Measurements from ENCODE around the gene TNS3.

- no peak for TF ChIP-seq EZH2 (IDR thresholded peaks at IDR 0.05)
- no peak for TF ChIP-seq POLR2AphosphoS5 (IDR thresholded peaks at IDR 0.05; ENCODE audit: borderline replicate concordance, low read depth, low read length)
- TF ChIP-seq FOXP2 (optimal IDR thresholded peaks at IDR 0.05; ENCODE audit: control extremely low read depth, extremely low read length, insufficient read depth), result no peak
These were observed 214.5 kb downstream of the TNS3 start for GRCh38 chr7:47367369-47367768.
